Skeletal muscle satellite cell (primary cell): Measurements from ENCODE around the gene RERE.

ENCODE experiments used
- H3K27me3 ChIP-seq: 2 replicates; pipeline ENCODE4 v1.7.0; 2013; ENCODE audit warnings: low read length; ENCODE audit not compliant: control insufficient read depth, insufficient read depth
- H3K36me3 ChIP-seq: 2 replicates; pipeline ENCODE4 v1.7.0; 2013; ENCODE audit warnings: mild to moderate bottlenecking, control low read depth, low read length; ENCODE audit not compliant: insufficient read depth
- H3K4me1 ChIP-seq: 2 replicates; pipeline ENCODE4 v1.7.0; 2013; ENCODE audit warnings: low read length; ENCODE audit not compliant: control insufficient read depth, insufficient read depth
- H3K4me2 ChIP-seq: 2 replicates; pipeline ENCODE4 v1.7.0; 2013; ENCODE audit warnings: mild to moderate bottlenecking, low read length
- H3K4me3 ChIP-seq: 2 replicates; pipeline ENCODE4 v1.7.0; 2013; ENCODE audit warnings: low read length
- H3K9ac ChIP-seq: 2 replicates; pipeline ENCODE4 v1.7.0; 2013; ENCODE audit warnings: mild to moderate bottlenecking, low read depth, low read length, moderate library complexity
- H3K9me3 ChIP-seq: replicated peaks from 2 replicates; pipeline ENCODE4 v1.7.0; 2013; ENCODE audit warnings: mild to moderate bottlenecking, control low read depth, low read length

Gene RERE

DNA sequence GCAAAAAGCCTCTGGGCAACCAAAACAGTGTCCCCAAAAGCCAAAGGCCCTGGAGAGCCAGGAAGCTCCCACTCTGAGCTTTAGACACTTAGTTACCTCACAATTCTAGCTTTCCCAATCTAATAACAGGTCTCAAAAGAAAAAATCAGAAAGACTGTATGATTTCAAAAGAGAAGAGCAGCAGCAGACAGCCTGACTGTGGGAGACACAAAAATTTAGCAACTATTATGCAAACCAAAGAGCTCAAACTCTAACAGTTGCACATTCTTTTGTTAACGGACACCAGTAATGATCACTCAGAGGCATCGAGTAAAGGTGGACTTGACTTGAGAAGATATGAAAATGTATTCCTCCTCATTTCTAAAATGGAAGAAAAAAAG lies 339.5 kb downstream of the RERE start:
- Histone ChIP-seq H3K9ac (no peak overlapping the region), H3K4me3 (no peak overlapping the region), H3K4me1 (peaks cover 6% of the 10 kb centered on the region), H3K36me3 (no peaks in the 10 kb centered on the region), H3K4me2 (no peak overlapping the region), H3K9me3 (no peaks in the 10 kb centered on the region), H3K27me3 (no peaks in the 10 kb centered on the region)

GRCh38 chr1:8477166-8477982 lies 340.1 kb downstream of the RERE start:
- H3K4me1 ChIP-seq: peaks cover 6% of the 10 kb centered on the region
- no peaks in the 10 kb centered on the region for H3K27me3 ChIP-seq
- no peak overlapping the region for H3K4me3 ChIP-seq
- no peaks in the 10 kb centered on the region for H3K36me3 ChIP-seq
- no peaks in the 10 kb centered on the region for H3K9me3 ChIP-seq
- H3K9ac ChIP-seq: no peak overlapping the region
- no peak overlapping the region for H3K4me2 ChIP-seq

- H3K4me3 ChIP-seq: no peak overlapping the region
Measured at GRCh38 chr1:8476006-8476405, 341.4 kb downstream of the RERE start.

DNA sequence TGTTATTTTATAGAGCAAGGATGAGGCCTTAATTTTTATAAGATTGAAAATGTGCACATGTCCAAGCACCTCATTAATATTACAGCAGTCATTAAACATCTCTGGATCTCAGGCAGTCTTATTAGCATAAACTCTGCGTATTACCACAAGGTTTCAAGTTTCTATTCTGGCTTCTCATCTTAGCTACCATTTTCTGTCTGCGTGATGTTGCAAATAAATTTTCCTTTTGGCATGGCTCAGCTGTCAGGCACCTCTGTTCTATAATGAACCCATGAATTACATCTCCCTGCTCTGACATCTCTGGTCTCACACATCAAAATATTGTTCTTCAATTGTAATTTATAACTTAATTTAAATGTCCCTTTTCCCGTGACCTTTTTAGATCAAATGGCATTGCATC lies 343.1 kb downstream of the RERE start:
- H3K4me2 ChIP-seq: no peak overlapping the region
- no peaks in the 10 kb centered on the region for H3K36me3 ChIP-seq
- no peaks in the 10 kb centered on the region for H3K27me3 ChIP-seq
- peaks cover 6% of the 10 kb centered on the region for H3K4me1 ChIP-seq
- H3K9ac ChIP-seq: no peak overlapping the region
- no peaks in the 10 kb centered on the region for H3K9me3 ChIP-seq
- no peak overlapping the region for H3K4me3 ChIP-seq

More at GRCh38 chr1:8476006-8476405, 341.4 kb downstream of the RERE start:
- Histone ChIP-seq H3K4me2 (no peak overlapping the region), H3K9ac (no peak overlapping the region), H3K9me3 (no peaks in the 10 kb centered on the region), H3K36me3 (no peaks in the 10 kb centered on the region), H3K4me1 (peaks cover 6% of the 10 kb centered on the region), H3K27me3 (no peaks in the 10 kb centered on the region)

DNA sequence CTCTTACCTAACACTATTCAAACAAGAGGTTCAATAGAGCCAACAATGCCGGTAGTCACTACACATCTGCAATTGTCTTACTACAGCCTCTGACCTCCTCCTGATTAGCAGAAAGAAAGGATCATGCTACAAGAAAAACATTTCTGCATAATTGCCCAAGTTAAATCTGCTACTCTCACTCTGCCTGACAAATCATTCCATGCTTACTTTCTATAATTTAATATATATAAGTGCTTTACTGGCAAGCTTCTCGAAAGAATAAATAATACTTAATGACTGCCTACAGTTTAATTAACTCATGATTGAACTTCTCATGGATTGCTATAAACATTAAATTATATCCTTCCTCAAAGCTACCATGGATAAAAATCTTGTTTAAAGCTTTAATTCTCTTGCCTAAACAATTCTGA lies 343.5 kb downstream of the RERE start:
- H3K4me2 ChIP-seq: no peak overlapping the region
- H3K36me3 ChIP-seq: no peaks in the 10 kb centered on the region
- peaks cover 6% of the 10 kb centered on the region for H3K4me1 ChIP-seq
- H3K9me3 ChIP-seq: no peaks in the 10 kb centered on the region
- no peaks in the 10 kb centered on the region for H3K27me3 ChIP-seq
- no peak overlapping the region for H3K4me3 ChIP-seq
- H3K9ac ChIP-seq: no peak overlapping the region

DNA sequence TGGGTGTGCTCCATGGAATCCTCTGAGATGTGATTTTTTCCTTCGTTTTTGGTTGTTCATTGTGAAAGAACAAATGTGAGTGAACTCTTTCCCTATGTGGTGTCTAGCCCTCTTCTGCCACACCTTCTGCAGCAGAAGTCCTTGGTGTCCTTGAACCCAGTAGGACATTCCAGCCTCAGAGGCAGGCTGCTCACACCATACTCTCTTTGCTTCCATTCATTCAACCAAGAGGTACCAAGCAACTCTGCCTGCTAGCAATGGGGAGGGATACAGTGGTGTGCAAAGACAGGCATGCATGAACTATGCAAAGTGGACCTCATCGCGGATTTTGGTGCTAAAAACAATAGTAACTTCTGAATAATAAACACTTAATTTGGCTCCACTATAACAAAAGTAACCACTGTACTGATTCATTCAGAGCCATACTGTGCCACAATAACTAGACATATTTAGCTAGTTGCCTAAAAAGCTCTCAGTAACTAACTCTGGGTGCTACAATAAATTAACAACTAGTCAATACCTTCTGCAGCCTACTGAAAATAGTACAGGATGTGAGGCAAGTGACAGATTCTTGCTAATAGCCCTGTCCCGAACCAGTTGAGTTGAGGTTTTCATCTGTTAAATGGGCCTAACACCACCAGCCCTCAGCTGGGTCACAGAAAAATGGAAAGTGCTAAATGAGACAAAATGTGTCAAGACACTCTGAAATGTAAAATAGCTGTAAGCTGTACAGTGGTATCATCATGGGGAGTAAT lies 344.1 kb downstream of the RERE start:
- Histone ChIP-seq H3K9ac (no peak overlapping the region), H3K36me3 (no peaks in the 10 kb centered on the region), H3K4me1 (peaks cover 6% of the 10 kb centered on the region), H3K4me3 (no peak overlapping the region), H3K27me3 (no peaks in the 10 kb centered on the region), H3K4me2 (no peak overlapping the region), H3K9me3 (no peaks in the 10 kb centered on the region)

GRCh38 chr1:8472668-8473067 lies 344.8 kb downstream of the RERE start:
- Histone ChIP-seq H3K27me3 (no peaks in the 10 kb centered on the region), H3K4me2 (no peak overlapping the region), H3K4me3 (no peak overlapping the region), H3K36me3 (no peaks in the 10 kb centered on the region), H3K4me1 (peaks cover 4% of the 10 kb centered on the region), H3K9me3 (no peaks in the 10 kb centered on the region), H3K9ac (no peak overlapping the region)

GRCh38 chr1:8471451-8471850 lies 346.0 kb downstream of the RERE start:
- no peaks in the 10 kb centered on the region for H3K9me3 ChIP-seq

GRCh38 chr1:8468751-8469150 lies 348.7 kb downstream of the RERE start:
- no peaks in the 10 kb centered on the region for H3K27me3 ChIP-seq
- H3K9me3 ChIP-seq: no peaks in the 10 kb centered on the region
- no peak overlapping the region for H3K4me2 ChIP-seq
- H3K4me3 ChIP-seq: no peak overlapping the region
- peaks cover 10% of the 10 kb centered on the region for H3K4me1 ChIP-seq
- H3K9ac ChIP-seq: no peak overlapping the region
- H3K36me3 ChIP-seq: no peaks in the 10 kb centered on the region

More at GRCh38 chr1:8471451-8471850, 346.0 kb downstream of the RERE start:
- Histone ChIP-seq H3K4me2 (no peak overlapping the region), H3K36me3 (no peaks in the 10 kb centered on the region), H3K9ac (no peak overlapping the region), H3K27me3 (no peaks in the 10 kb centered on the region), H3K4me1 (no peaks in the 10 kb centered on the region), H3K4me3 (no peak overlapping the region)

GRCh38 chr1:8467308-8467707 lies 350.1 kb downstream of the RERE start:
- H3K9me3 ChIP-seq: no peaks in the 10 kb centered on the region
- H3K36me3 ChIP-seq: no peaks in the 10 kb centered on the region
- no peaks in the 10 kb centered on the region for H3K27me3 ChIP-seq
- no peak overlapping the region for H3K4me3 ChIP-seq
- H3K4me2 ChIP-seq: no peak overlapping the region
- H3K4me1 ChIP-seq: peaks cover 21% of the 10 kb centered on the region
- H3K9ac ChIP-seq: no peak overlapping the region

- Histone ChIP-seq H3K27me3 (no peaks in the 10 kb centered on the region), H3K4me1 (peaks cover 21% of the 10 kb centered on the region), H3K4me3 (no peak overlapping the region)
Measured at GRCh38 chr1:8465692-8466091, 351.7 kb downstream of the RERE start.

More at GRCh38 chr1:8465692-8466091, 351.7 kb downstream of the RERE start:
- Histone ChIP-seq H3K4me2 (no peak overlapping the region), H3K36me3 (no peaks in the 10 kb centered on the region), H3K9ac (no peak overlapping the region), H3K9me3 (no peaks in the 10 kb centered on the region)
